SU-DHL-6 (cell line): Measurements from ENCODE around the gene CEP95.

Source experiments
- H2AFZ ChIP-seq: fragments of 200-600 bp; sonication (generic); 2 replicates; pipeline ENCODE4 v1.6.1; 2014; ENCODE audit warnings: low read depth, mild to moderate bottlenecking, moderate library complexity, mixed read lengths, antibody characterized with exemption, low read length; ENCODE audit not compliant: severe bottlenecking
- H3F3A ChIP-seq: fragments of 200-600 bp; shearing (Covaris generic); 2 replicates; pipeline ENCODE4 v1.6.0; 2016; ENCODE audit warnings: antibody characterized with exemption, mild to moderate bottlenecking; ENCODE audit not compliant: insufficient read depth
- H3K27ac ChIP-seq: fragments of 200-600 bp; sonication (generic); 2 replicates; pipeline ENCODE4 v1.5.1; 2016; ENCODE audit warnings: low read depth, mild to moderate bottlenecking, low read length, moderate library complexity, mixed read lengths
- H3K27me3 ChIP-seq: fragments of 200-600 bp; sonication (generic), shearing (Covaris generic); 2 replicates; pipeline ENCODE4 v1.6.0; 2014; ENCODE audit warnings: mild to moderate bottlenecking, low read length
- H3K36me3 ChIP-seq: fragments of 200-600 bp; sonication (generic); 2 replicates; pipeline ENCODE4 v1.6.1; 2014; ENCODE audit warnings: mild to moderate bottlenecking, low read length, mixed read lengths
- H3K4me2 ChIP-seq: fragments of 300-600, 200-600 bp; shearing (Covaris generic), sonication (generic); 2 replicates; pipeline ENCODE4 v1.6.0; 2014; ENCODE audit warnings: low read length, low read depth, mild to moderate bottlenecking; ENCODE audit not compliant: poor library complexity, severe bottlenecking
- H3K4me3 ChIP-seq: fragments of 200-600 bp; sonication (generic); 2 replicates; pipeline ENCODE4 v1.5.1; 2014; ENCODE audit warnings: antibody characterized with exemption, low read length, mild to moderate bottlenecking, mixed read lengths; ENCODE audit not compliant: insufficient read depth, poor library complexity, severe bottlenecking
- H3K79me2 ChIP-seq: fragments of 200-600 bp; sonication (generic); 2 replicates; pipeline ENCODE4 v1.6.1; 2014; ENCODE audit warnings: mild to moderate bottlenecking, low read length, moderate library complexity; ENCODE audit not compliant: insufficient read depth
- H3K9ac ChIP-seq: fragments of 200-600 bp; sonication (generic); 2 replicates; pipeline ENCODE4 v1.7.0; 2014; ENCODE audit warnings: mild to moderate bottlenecking, low read length
- H3K9me2 ChIP-seq: fragments of 200-600 bp; sonication (generic); replicated peaks from 2 replicates; pipeline ENCODE4 v1.6.1; 2014; ENCODE audit warnings: low read length; ENCODE audit not compliant: insufficient read depth
- H3K9me3 ChIP-seq: fragments of 200-600 bp; sonication (generic); 2 replicates; pipeline ENCODE4 v1.6.1; 2014; ENCODE audit warnings: low read length, mixed read lengths; ENCODE audit not compliant: insufficient read depth
- H4K20me1 ChIP-seq: fragments of 200-600 bp; sonication (generic); 2 replicates; pipeline ENCODE4 v1.6.1; 2014; ENCODE audit warnings: low read depth, mild to moderate bottlenecking, antibody characterized with exemption, low read length, moderate library complexity, mixed read lengths
- EZH2phosphoT487 ChIP-seq: fragments of 200-600 bp; sonication (generic), shearing (Covaris generic); conservative IDR thresholded peaks from 2 replicates; pipeline ENCODE4 v1.6.1; 2018; ENCODE audit warnings: mild to moderate bottlenecking, antibody characterized with exemption, low read length, moderate library complexity, mixed read lengths
- TF ChIP-seq, protein P1 (sequence below): fragments of 200-600 bp; sonication (generic); IDR thresholded peaks from one replicate; pipeline ENCODE4 v1.5.1; 2017; ENCODE audit warnings: antibody characterized with exemption, mild to moderate bottlenecking, low read length, moderate library complexity; ENCODE audit not compliant: insufficient read depth, poor library complexity, severe bottlenecking

The CEP95 gene

DNA sequence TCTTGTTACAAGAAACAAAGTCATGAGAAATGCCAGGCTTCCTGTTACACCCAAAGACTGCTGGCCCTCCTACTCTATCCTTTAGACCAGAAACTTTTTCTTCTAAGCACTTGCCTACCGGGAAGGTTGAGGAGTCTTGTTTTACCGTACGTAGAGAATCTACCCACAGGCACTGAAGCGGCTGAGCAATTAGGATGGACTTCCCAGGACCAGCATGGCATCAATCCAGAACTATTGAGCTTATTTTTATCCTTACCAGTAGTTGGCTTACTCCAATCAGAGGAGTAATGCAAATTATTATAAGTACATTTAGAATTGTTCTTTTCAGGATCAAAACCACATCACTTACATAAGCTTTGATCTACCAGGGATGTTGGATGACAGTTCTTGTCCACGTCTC is 25.6 kb downstream of the CEP95 start:
- no peaks in the 10 kb centered on the region for H4K20me1 ChIP-seq
- TF ChIP-seq EZH2phosphoT487 = no peak
- TF ChIP-seq, protein P1, sequence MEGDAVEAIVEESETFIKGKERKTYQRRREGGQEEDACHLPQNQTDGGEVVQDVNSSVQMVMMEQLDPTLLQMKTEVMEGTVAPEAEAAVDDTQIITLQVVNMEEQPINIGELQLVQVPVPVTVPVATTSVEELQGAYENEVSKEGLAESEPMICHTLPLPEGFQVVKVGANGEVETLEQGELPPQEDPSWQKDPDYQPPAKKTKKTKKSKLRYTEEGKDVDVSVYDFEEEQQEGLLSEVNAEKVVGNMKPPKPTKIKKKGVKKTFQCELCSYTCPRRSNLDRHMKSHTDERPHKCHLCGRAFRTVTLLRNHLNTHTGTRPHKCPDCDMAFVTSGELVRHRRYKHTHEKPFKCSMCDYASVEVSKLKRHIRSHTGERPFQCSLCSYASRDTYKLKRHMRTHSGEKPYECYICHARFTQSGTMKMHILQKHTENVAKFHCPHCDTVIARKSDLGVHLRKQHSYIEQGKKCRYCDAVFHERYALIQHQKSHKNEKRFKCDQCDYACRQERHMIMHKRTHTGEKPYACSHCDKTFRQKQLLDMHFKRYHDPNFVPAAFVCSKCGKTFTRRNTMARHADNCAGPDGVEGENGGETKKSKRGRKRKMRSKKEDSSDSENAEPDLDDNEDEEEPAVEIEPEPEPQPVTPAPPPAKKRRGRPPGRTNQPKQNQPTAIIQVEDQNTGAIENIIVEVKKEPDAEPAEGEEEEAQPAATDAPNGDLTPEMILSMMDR = no peak
- no peaks in the 10 kb centered on the region for H3K9me2 ChIP-seq
- H3K4me3 ChIP-seq = no peak overlapping the region
- H3K27ac ChIP-seq = no peak overlapping the region
- H3K9ac ChIP-seq = no peak overlapping the region
- H3K36me3 ChIP-seq = peaks cover 55% of the 10 kb centered on the region
- no peaks in the 10 kb centered on the region for H3K79me2 ChIP-seq
- no peaks in the 10 kb centered on the region for H3F3A ChIP-seq
- no peak overlapping the region for H3K4me2 ChIP-seq
- no peaks in the 10 kb centered on the region for H3K27me3 ChIP-seq
- H2AFZ ChIP-seq = no peak overlapping the region
- H3K9me3 ChIP-seq = no peaks in the 10 kb centered on the region

DNA sequence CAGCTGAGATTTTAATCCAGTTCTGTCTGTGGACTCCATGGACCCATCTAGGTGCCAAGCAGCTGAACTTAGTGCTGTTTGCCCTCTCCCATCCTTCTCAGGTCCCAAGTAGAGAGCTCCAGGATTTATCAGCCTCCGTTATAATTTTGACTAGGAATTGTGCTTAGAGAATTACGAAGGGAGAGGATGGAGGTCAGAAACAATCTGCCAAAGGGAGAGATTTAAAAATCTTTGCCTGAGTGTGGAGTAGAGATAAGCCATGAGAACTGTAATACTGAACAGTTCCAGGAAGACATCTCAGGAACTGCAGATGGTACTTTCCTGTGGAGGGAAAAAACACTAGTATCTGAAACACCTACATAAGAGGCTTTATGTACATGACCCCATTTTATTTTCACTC is 27.0 kb downstream of the CEP95 start:
- H3K27ac ChIP-seq = no peak overlapping the region

DNA sequence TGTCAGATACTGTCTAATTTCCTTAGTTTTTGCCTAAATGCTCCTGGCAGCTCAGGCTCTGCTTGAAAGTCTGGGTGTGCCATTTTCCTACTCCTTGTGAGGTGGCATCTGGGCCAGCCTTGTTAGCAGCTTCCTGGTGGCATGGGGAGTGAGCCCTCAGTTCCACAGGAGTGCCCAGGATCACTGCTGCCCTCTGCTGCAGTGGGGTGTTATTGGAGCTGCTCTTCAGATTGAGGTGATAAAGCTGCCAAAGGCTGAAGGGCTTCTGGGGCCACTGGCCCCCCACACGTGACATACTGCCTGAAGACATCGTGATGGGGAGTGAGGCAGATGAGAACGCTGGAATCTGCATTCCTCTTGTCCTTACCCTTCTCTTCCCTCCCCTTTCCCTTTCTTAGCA is 27.4 kb downstream of the CEP95 start:
- H2AFZ ChIP-seq = no peak overlapping the region
- TF ChIP-seq, protein P1 = no peak
- TF ChIP-seq EZH2phosphoT487 = no peak
- no peak overlapping the region for H3K4me3 ChIP-seq
- H3K9ac ChIP-seq = no peak overlapping the region
- H3K27ac ChIP-seq = no peak overlapping the region
- peaks cover 46% of the 10 kb centered on the region for H3K36me3 ChIP-seq
- H3K27me3 ChIP-seq = no peaks in the 10 kb centered on the region
- H3K4me2 ChIP-seq = no peak overlapping the region
- no peaks in the 10 kb centered on the region for H3K9me3 ChIP-seq
- H3F3A ChIP-seq = no peaks in the 10 kb centered on the region
- no peaks in the 10 kb centered on the region for H3K79me2 ChIP-seq
- no peaks in the 10 kb centered on the region for H3K9me2 ChIP-seq
- H4K20me1 ChIP-seq = no peaks in the 10 kb centered on the region

More for the DNA sequence above, 27.0 kb downstream of the CEP95 start:
- Histone ChIP-seq H3F3A (no peaks in the 10 kb centered on the region), H3K36me3 (peaks cover 50% of the 10 kb centered on the region), H3K9ac (no peak overlapping the region), H3K9me3 (no peaks in the 10 kb centered on the region), H2AFZ (no peak overlapping the region), H3K79me2 (no peaks in the 10 kb centered on the region), H3K4me2 (no peak overlapping the region), H3K27me3 (no peaks in the 10 kb centered on the region), H4K20me1 (no peaks in the 10 kb centered on the region), H3K4me3 (no peak overlapping the region), H3K9me2 (no peaks in the 10 kb centered on the region)
- TF ChIP-seq, protein P1 = no peak
- no peak for TF ChIP-seq EZH2phosphoT487
